Measurements from ENCODE around the gene TMEM8B.
A peak's percentile ranks its signal among the peaks of the same experiment; 100 is the strongest.

The TMEM8B gene

GRCh38 chr9:35834260-35835215 lies 5.5 kb downstream of the TMEM8B start:
- H3K36me3 ChIP-seq (ENCODE audit: control insufficient read depth, insufficient read depth, low read length) = no peaks in the 10 kb centered on the region
- peaks cover 11% of the 10 kb centered on the region for H3K4me1 ChIP-seq (ENCODE audit: control insufficient read depth, insufficient read depth, low read length)
- H3K27me3 ChIP-seq (ENCODE audit: control insufficient read depth, insufficient read depth, low read length) = no peaks in the 10 kb centered on the region
- H3K4me3 ChIP-seq (ENCODE audit: low read length) = no peak overlapping the region
- no peak overlapping the region for H3K9ac ChIP-seq (ENCODE audit: low read length)
- no peak overlapping the region for H3K27ac ChIP-seq (ENCODE audit: low read depth, low read length)

GRCh38 chr9:35835216-35835632 lies 6.2 kb downstream of the TMEM8B start:
- Histone ChIP-seq H3K9ac (ENCODE audit: low read length) (no peak overlapping the region), H3K27ac (ENCODE audit: low read depth, low read length) (no peak overlapping the region), H3K4me3 (ENCODE audit: low read length) (no peak overlapping the region), H3K4me1 (ENCODE audit: control insufficient read depth, insufficient read depth, low read length) (peaks cover 7% of the 10 kb centered on the region), H3K27me3 (ENCODE audit: control insufficient read depth, insufficient read depth, low read length) (no peaks in the 10 kb centered on the region), H3K36me3 (ENCODE audit: control insufficient read depth, insufficient read depth, low read length) (no peaks in the 10 kb centered on the region)

- peaks cover 2% of the 10 kb centered on the region for H3K4me1 ChIP-seq (ENCODE audit: control insufficient read depth, insufficient read depth, low read length)
- no peak overlapping the region for H3K27ac ChIP-seq (ENCODE audit: low read depth, low read length)
- no peak overlapping the region for H3K4me3 ChIP-seq (ENCODE audit: low read length)
- no peaks in the 10 kb centered on the region for H3K36me3 ChIP-seq (ENCODE audit: control insufficient read depth, insufficient read depth, low read length)
- H3K27me3 ChIP-seq (ENCODE audit: control insufficient read depth, insufficient read depth, low read length) = no peaks in the 10 kb centered on the region
- no peak overlapping the region for H3K9ac ChIP-seq (ENCODE audit: low read length)
Observed at GRCh38 chr9:35835766-35836165, 6.7 kb downstream of the TMEM8B start.

- H3K4me1 ChIP-seq (ENCODE audit: control insufficient read depth, insufficient read depth, low read length) = no peaks in the 10 kb centered on the region
- no peak overlapping the region for H3K27ac ChIP-seq (ENCODE audit: low read depth, low read length)
- no peak overlapping the region for H3K9ac ChIP-seq (ENCODE audit: low read length)
- H3K4me3 ChIP-seq (ENCODE audit: low read length) = no peak overlapping the region
- no peaks in the 10 kb centered on the region for H3K36me3 ChIP-seq (ENCODE audit: control insufficient read depth, insufficient read depth, low read length)
- no peaks in the 10 kb centered on the region for H3K27me3 ChIP-seq (ENCODE audit: control insufficient read depth, insufficient read depth, low read length)
Observed at GRCh38 chr9:35836595-35836994, 7.6 kb downstream of the TMEM8B start.

GRCh38 chr9:35839926-35840325 lies 10.9 kb downstream of the TMEM8B start:
- H3K27ac ChIP-seq (ENCODE audit: low read depth, low read length) = no peak overlapping the region
- no peaks in the 10 kb centered on the region for H3K27me3 ChIP-seq (ENCODE audit: control insufficient read depth, insufficient read depth, low read length)
- peaks cover 9% of the 10 kb centered on the region for H3K4me1 ChIP-seq (ENCODE audit: control insufficient read depth, insufficient read depth, low read length)
- no peaks in the 10 kb centered on the region for H3K36me3 ChIP-seq (ENCODE audit: control insufficient read depth, insufficient read depth, low read length)
- H3K4me3 ChIP-seq (ENCODE audit: low read length) = no peak overlapping the region
- no peak overlapping the region for H3K9ac ChIP-seq (ENCODE audit: low read length)

GRCh38 chr9:35840881-35841644 lies 12.0 kb downstream of the TMEM8B start:
- no peak overlapping the region for H3K9ac ChIP-seq (ENCODE audit: low read length)
- H3K4me1 ChIP-seq (ENCODE audit: control insufficient read depth, insufficient read depth, low read length) = peaks cover 9% of the 10 kb centered on the region
- H3K27me3 ChIP-seq (ENCODE audit: control insufficient read depth, insufficient read depth, low read length) = no peaks in the 10 kb centered on the region
- H3K36me3 ChIP-seq (ENCODE audit: control insufficient read depth, insufficient read depth, low read length) = no peaks in the 10 kb centered on the region
- H3K27ac ChIP-seq (ENCODE audit: low read depth, low read length) = no peak overlapping the region
- H3K4me3 ChIP-seq (ENCODE audit: low read length) = no peak overlapping the region

- no peak overlapping the region for H3K9ac ChIP-seq (ENCODE audit: low read length)
- H3K27ac ChIP-seq (ENCODE audit: low read depth, low read length) = no peak overlapping the region
- peaks cover 9% of the 10 kb centered on the region for H3K4me1 ChIP-seq (ENCODE audit: control insufficient read depth, insufficient read depth, low read length)
- no peaks in the 10 kb centered on the region for H3K36me3 ChIP-seq (ENCODE audit: control insufficient read depth, insufficient read depth, low read length)
- no peak overlapping the region for H3K4me3 ChIP-seq (ENCODE audit: low read length)
- H3K27me3 ChIP-seq (ENCODE audit: control insufficient read depth, insufficient read depth, low read length) = no peaks in the 10 kb centered on the region
Observed at GRCh38 chr9:35841645-35841900, 12.5 kb downstream of the TMEM8B start.

GRCh38 chr9:35842020-35842745 lies 13.2 kb downstream of the TMEM8B start:
- Histone ChIP-seq H3K27ac (ENCODE audit: low read depth, low read length) (no peak overlapping the region), H3K4me3 (ENCODE audit: low read length) (no peak overlapping the region), H3K4me1 (ENCODE audit: control insufficient read depth, insufficient read depth, low read length) (peaks cover 9% of the 10 kb centered on the region), H3K27me3 (ENCODE audit: control insufficient read depth, insufficient read depth, low read length) (no peaks in the 10 kb centered on the region), H3K36me3 (ENCODE audit: control insufficient read depth, insufficient read depth, low read length) (no peaks in the 10 kb centered on the region), H3K9ac (ENCODE audit: low read length) (no peak overlapping the region)

- Histone ChIP-seq H3K27ac (ENCODE audit: low read depth, low read length) (no peak overlapping the region), H3K36me3 (ENCODE audit: control insufficient read depth, insufficient read depth, low read length) (no peaks in the 10 kb centered on the region), H3K9ac (ENCODE audit: low read length) (no peak overlapping the region), H3K4me1 (ENCODE audit: control insufficient read depth, insufficient read depth, low read length) (peaks cover 9% of the 10 kb centered on the region), H3K27me3 (ENCODE audit: control insufficient read depth, insufficient read depth, low read length) (no peaks in the 10 kb centered on the region), H3K4me3 (ENCODE audit: low read length) (no peak overlapping the region)
Observed at GRCh38 chr9:35842795-35843194, 13.8 kb downstream of the TMEM8B start.

GRCh38 chr9:35844628-35845270 lies 15.7 kb downstream of the TMEM8B start:
- Histone ChIP-seq H3K27ac (ENCODE audit: low read depth, low read length) (peak overlapping the region; percentile 67), H3K4me1 (ENCODE audit: control insufficient read depth, insufficient read depth, low read length) (peaks cover 9% of the 10 kb centered on the region), H3K4me3 (ENCODE audit: low read length) (no peak overlapping the region), H3K9ac (ENCODE audit: low read length) (no peak overlapping the region), H3K36me3 (ENCODE audit: control insufficient read depth, insufficient read depth, low read length) (no peaks in the 10 kb centered on the region), H3K27me3 (ENCODE audit: control insufficient read depth, insufficient read depth, low read length) (no peaks in the 10 kb centered on the region)

GRCh38 chr9:35845824-35846771 lies 17.1 kb downstream of the TMEM8B start:
- H3K9ac ChIP-seq (ENCODE audit: low read length) = no peak overlapping the region
- no peaks in the 10 kb centered on the region for H3K27me3 ChIP-seq (ENCODE audit: control insufficient read depth, insufficient read depth, low read length)
- no peak overlapping the region for H3K4me3 ChIP-seq (ENCODE audit: low read length)
- no peak overlapping the region for H3K27ac ChIP-seq (ENCODE audit: low read depth, low read length)
- no peaks in the 10 kb centered on the region for H3K36me3 ChIP-seq (ENCODE audit: control insufficient read depth, insufficient read depth, low read length)
- peaks cover 9% of the 10 kb centered on the region for H3K4me1 ChIP-seq (ENCODE audit: control insufficient read depth, insufficient read depth, low read length)
